Measurements from ENCODE around the gene ARL16. TPM values are rescaled to one million over a fixed set of nuclear protein-coding genes. Genes with fewer than 3 reads are reported as not detected.

Gene ARL16
- total RNA-seq, 6 experiments from 2014 or later, result 39.4 to 50.5 (median 46.7) TPM

DNA sequence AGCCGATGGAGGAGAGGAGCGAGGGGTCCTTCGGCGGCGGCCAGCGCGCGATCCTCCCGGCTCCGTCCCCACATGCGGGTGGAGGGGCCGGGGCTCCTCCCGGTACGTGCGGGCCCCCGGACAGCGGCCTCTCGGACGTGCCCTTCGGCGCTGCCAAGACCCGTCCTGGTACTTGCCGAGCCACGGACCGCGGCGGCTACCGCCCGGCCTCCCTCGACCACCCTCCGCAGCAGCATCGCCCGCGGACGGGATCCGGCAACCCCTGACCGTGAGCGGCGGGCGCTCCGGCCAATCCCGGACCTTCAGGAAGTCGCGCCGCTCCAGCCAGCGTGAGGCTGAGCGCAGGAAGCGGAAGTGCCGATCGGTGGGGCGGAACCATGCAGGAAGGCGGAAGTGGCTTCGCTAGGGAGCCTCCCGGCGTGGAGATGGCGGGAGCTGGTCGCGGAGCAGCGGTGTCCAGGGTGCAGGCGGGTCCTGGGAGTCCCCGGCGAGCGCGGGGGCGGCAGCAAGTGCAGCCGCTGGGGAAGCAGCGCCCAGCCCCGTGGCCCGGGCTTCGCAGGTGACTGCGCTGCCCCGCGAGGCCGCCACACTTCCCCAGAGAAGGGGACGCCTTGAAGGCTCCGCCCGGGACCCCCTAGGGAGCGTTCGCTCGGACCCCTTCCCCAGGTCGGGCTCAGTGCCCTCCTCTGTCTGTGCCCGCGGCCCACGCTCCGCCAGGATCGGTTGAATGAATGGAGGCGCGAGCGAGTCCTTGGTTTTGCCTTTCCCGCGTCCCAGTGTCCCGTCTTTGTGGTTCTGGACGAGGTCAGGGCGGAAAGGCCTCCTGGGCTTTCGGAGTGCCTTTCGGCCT lies 17.0 kb downstream of the ARL16 start, which contains the start of the genes CCDC137 and OXLD1:
TSS of gene CCDC137 (plus strand) at position 396 of the 850 bp plus-strand sequence. CDS start at position 426, 30 bp downstream.
TSS of gene OXLD1 (minus strand) at position 264 of the 850 bp plus-strand sequence. CDS start at position 236, 28 bp downstream.
- Mint-ChIP-seq H3K27ac (peak within 1 kb of the TSS; percentile 83), H3K27me3 (ENCODE audit: insufficient read depth) (no peaks in the 10 kb centered on the region; the same call in none of the 2 replicates), H3K9me3 (no peaks in the 10 kb centered on the region), H3K4me1 (ENCODE audit: low read depth) (peaks cover 25% of the 10 kb centered on the region), H3K4me3 (peak within 1 kb of the TSS; percentile 91), H3K36me3 (ENCODE audit: low read depth) (peaks cover 14% of the 10 kb centered on the region; the same call in 1 of the 2 replicates)
- DNase-seq, result peak; percentile 94
- no peak for TF ChIP-seq CTCF (IDR thresholded peaks at IDR 0.05)

GRCh38 chr17:81666092-81666341 lies 17.6 kb downstream of the ARL16 start:
- DNase-seq, result no peak
- Mint-ChIP-seq H3K27me3 (ENCODE audit: insufficient read depth) (peaks cover 1% of the 10 kb centered on the region), H3K4me3 (peak overlapping the region; percentile 91), H3K36me3 (ENCODE audit: low read depth) (peaks cover 14% of the 10 kb centered on the region; the same call in 1 of the 2 replicates), H3K4me1 (ENCODE audit: low read depth) (peaks cover 25% of the 10 kb centered on the region), H3K9me3 (no peaks in the 10 kb centered on the region), H3K27ac (peak overlapping the region; percentile 83)
- TF ChIP-seq CTCF (IDR thresholded peaks at IDR 0.05), result no peak

DNA sequence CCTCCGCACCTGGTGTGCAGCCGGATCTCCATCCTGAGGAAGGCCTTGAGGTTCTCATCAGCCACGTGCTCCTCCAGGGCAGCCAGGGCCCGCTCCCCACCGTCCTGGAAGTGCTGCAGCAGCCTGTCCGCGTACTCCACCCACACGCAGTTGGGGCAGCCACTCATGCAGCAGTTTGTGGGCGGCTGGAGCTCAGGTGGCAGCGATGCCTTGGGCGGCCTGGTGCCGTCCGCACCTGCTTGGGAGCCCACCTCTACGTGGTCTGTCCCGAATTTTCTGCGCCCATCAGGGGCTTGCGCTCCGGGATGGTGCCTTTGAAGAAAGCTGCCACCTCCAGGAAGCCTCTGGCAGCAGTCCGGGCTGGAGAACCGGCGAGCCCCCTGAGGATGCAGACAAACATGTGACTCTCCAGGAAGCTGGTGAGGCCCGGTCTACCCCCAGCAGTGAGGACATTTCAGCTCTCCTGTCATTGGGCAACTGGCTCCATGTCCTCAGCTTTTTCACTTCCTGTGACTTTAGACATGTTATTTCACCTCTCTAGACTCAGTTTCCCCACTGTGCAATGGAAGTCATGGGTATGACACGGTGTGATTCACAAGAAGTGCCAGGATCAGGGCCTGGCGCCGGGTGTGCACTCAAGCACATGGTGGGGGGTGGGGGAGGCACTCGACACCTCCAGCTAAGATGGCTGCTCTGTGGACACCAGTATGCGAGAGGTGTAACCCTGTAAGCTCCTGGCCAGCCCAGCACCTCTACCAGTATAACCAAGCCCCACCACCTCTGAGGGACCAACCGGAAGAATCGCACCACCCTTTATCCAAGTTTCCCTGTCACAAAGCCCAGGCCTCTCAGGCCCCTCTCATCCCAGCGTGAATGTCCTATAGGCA lies 18.1 kb downstream of the ARL16 start:
- TF ChIP-seq CTCF (IDR thresholded peaks at IDR 0.05), result no peak
- Mint-ChIP-seq H3K27ac (peak overlapping the region; percentile 83), H3K36me3 (ENCODE audit: low read depth) (peaks cover 14% of the 10 kb centered on the region; the same call in 1 of the 2 replicates), H3K27me3 (ENCODE audit: insufficient read depth) (peaks cover 2% of the 10 kb centered on the region), H3K4me1 (ENCODE audit: low read depth) (peaks cover 25% of the 10 kb centered on the region), H3K9me3 (no peaks in the 10 kb centered on the region), H3K4me3 (peak overlapping the region; percentile 91)
- DNase-seq, result no peak

GRCh38 chr17:81664051-81664470 lies 19.5 kb downstream of the ARL16 start:
- H3K9me3 Mint-ChIP-seq, result no peaks in the 10 kb centered on the region
- H3K4me1 Mint-ChIP-seq (ENCODE audit: low read depth), result peaks cover 25% of the 10 kb centered on the region
- H3K36me3 Mint-ChIP-seq (ENCODE audit: low read depth), result peaks cover 14% of the 10 kb centered on the region; the same call in 1 of the 2 replicates
- TF ChIP-seq CTCF (IDR thresholded peaks at IDR 0.05), result no peak
- no peak overlapping the region for H3K4me3 Mint-ChIP-seq
- H3K27ac Mint-ChIP-seq, result no peak overlapping the region
- DNase-seq, result no peak
- H3K27me3 Mint-ChIP-seq (ENCODE audit: insufficient read depth), result peaks cover 2% of the 10 kb centered on the region

GRCh38 chr17:81662002-81662401 lies 21.6 kb downstream of the ARL16 start:
- Mint-ChIP-seq H3K4me1 (ENCODE audit: low read depth) (peaks cover 10% of the 10 kb centered on the region), H3K9me3 (no peaks in the 10 kb centered on the region), H3K36me3 (ENCODE audit: low read depth) (peaks cover 2% of the 10 kb centered on the region; the same call in 1 of the 2 replicates), H3K27ac (no peak overlapping the region), H3K4me3 (no peak overlapping the region), H3K27me3 (ENCODE audit: insufficient read depth) (peaks cover 2% of the 10 kb centered on the region)
- no peak for DNase-seq
- TF ChIP-seq CTCF (IDR thresholded peaks at IDR 0.05), result no peak

Data from HFFc6 (cell line).